CD14-positive monocyte (primary cell): ENCODE measurements around the gene PPARG. TPM values are rescaled to one million over a fixed set of nuclear protein-coding genes. Genes with fewer than 3 reads are reported as not detected.

ENCODE experiments used
- DNase-seq, 3 donors: peaks; one replicate each; pipeline ENCODE4 v3.0.0-alpha.2; 2011 to 2022
- H2AFZ ChIP-seq: 2 replicates; pipeline ENCODE4 v1.6.0; 2012; ENCODE audit warnings: mild to moderate bottlenecking, low read depth, low read length, inconsistent platforms; ENCODE audit not compliant: insufficient read depth, poor library complexity, severe bottlenecking
- H3K27ac ChIP-seq, 2 donors: 1 replicate in 1 of 2; 2 replicates in 1 of 2; pipeline ENCODE4 v1.5.1; 2012 to 2013; ENCODE audit warnings: low read length in 2 of 2, control low read depth in 1 of 2, inconsistent platforms in 1 of 2, low read depth in 1 of 2, mild to moderate bottlenecking in 1 of 2
- H3K27me3 ChIP-seq, 2 donors: one replicate each; pipeline versions ENCODE4 v1.6.0 to v1.6.1; 2011 to 2013; ENCODE audit warnings: low read length in 2 of 2; ENCODE audit not compliant: control insufficient read depth in 2 of 2, insufficient read depth in 2 of 2
- H3K36me3 ChIP-seq, 2 donors: replicated peaks in 1 of 2; 1 replicate in 1 of 2; 2 replicates in 1 of 2; pipeline versions ENCODE4 v1.5.1 to v1.6.1; 2012 to 2013; ENCODE audit warnings: low read length in 2 of 2, control low read depth in 1 of 2, inconsistent platforms in 1 of 2, mild to moderate bottlenecking in 1 of 2; ENCODE audit not compliant: insufficient read depth in 2 of 2, control insufficient read depth in 1 of 2
- H3K4me1 ChIP-seq, 2 donors: 1 replicate in 1 of 2; 2 replicates in 1 of 2; pipeline versions ENCODE4 v1.5.1 to v1.6.1; 2012 to 2013; ENCODE audit warnings: low read length in 2 of 2, control low read depth in 1 of 2, inconsistent platforms in 1 of 2, mild to moderate bottlenecking in 1 of 2, moderate library complexity in 1 of 2; ENCODE audit not compliant: insufficient read depth in 2 of 2, control insufficient read depth in 1 of 2
- H3K4me2 ChIP-seq: replicated peaks from 2 replicates; pipeline ENCODE3; 2012; ENCODE audit warnings: low read length, moderate library complexity, mild to moderate bottlenecking; ENCODE audit not compliant: poor library complexity, severe bottlenecking; ENCODE audit errors: extremely low read depth
- H3K4me3 ChIP-seq, 3 experiments: fragments of 200-600 bp in 1 of 3; sonication (generic) in 1 of 3; replicated peaks in 1 of 3; 1 replicate in 2 of 3; 2 replicates in 1 of 3; pipeline ENCODE4 v1.5.1; 2011 to 2013; ENCODE audit warnings: low read length in 3 of 3, mild to moderate bottlenecking in 3 of 3, control low read depth in 2 of 3, low read depth in 2 of 3, inconsistent platforms in 1 of 3, moderate library complexity in 1 of 3
- H3K79me2 ChIP-seq: 2 replicates; pipeline ENCODE4 v1.6.0; 2012; ENCODE audit warnings: mild to moderate bottlenecking, control low read depth, inconsistent platforms, low read length, moderate library complexity; ENCODE audit not compliant: insufficient read depth
- H3K9ac ChIP-seq: 2 replicates; pipeline ENCODE4 v1.6.0; 2017; ENCODE audit warnings: low read length, mild to moderate bottlenecking; ENCODE audit not compliant: insufficient read depth, poor library complexity, severe bottlenecking
- H3K9me3 ChIP-seq, 2 donors: replicated peaks in 1 of 2; 1 replicate in 1 of 2; 2 replicates in 1 of 2; pipeline versions ENCODE4 v1.5.1 to v1.6.1; 2012 to 2013; ENCODE audit warnings: low read length in 2 of 2, control low read depth in 1 of 2; ENCODE audit not compliant: control insufficient read depth in 1 of 2, insufficient read depth in 1 of 2
- H4K20me1 ChIP-seq: 2 replicates; pipeline ENCODE4 v1.6.0; 2012; ENCODE audit warnings: mild to moderate bottlenecking, low read length, control low read depth, moderate library complexity; ENCODE audit not compliant: insufficient read depth
- H3K27ac Mint-ChIP-seq, 7 donors: one replicate each; pipeline ENCODE4 v1.8.0; 2020; ENCODE audit warnings: mild to moderate bottlenecking in 7 of 7, mixed read lengths in 7 of 7, moderate library complexity in 6 of 7, inconsistent platforms in 2 of 7
- H3K27me3 Mint-ChIP-seq, 3 donors: one replicate each; pipeline ENCODE4 v1.8.0; 2021 to 2022; ENCODE audit warnings: low read depth in 3 of 3, mild to moderate bottlenecking in 3 of 3, mixed read lengths in 3 of 3, moderate library complexity in 3 of 3, inconsistent platforms in 1 of 3
- H3K36me3 Mint-ChIP-seq, 2 donors: one replicate each; pipeline ENCODE4 v1.8.0; 2020; ENCODE audit warnings: mixed read lengths in 2 of 2, inconsistent platforms in 1 of 2, mild to moderate bottlenecking in 1 of 2
- H3K4me1 Mint-ChIP-seq: one replicate; pipeline ENCODE4 v1.8.0; 2020; ENCODE audit warnings: mild to moderate bottlenecking, mixed read lengths
- H3K4me3 Mint-ChIP-seq, 2 donors: one replicate each; pipeline ENCODE4 v1.8.0; 2020; ENCODE audit warnings: mild to moderate bottlenecking in 2 of 2, mixed read lengths in 2 of 2, moderate library complexity in 1 of 2
- H3K9me3 Mint-ChIP-seq, 7 donors: one replicate each; pipeline ENCODE4 v1.8.0; 2020 to 2022; ENCODE audit warnings: mixed read lengths in 7 of 7, mild to moderate bottlenecking in 6 of 7, moderate library complexity in 6 of 7, inconsistent platforms in 2 of 7
- WGBS: methylation state at CpG from one replicate; pipeline ENCODE4 v1.1.5; 2013; ENCODE audit warnings: missing lambda C conversion rate; ENCODE audit not compliant: insufficient coverage; 5-methylcytosine and 5-hydroxymethylcytosine counted together
- intact Hi-C, 2 donors: fragments of 100-400 bp; cut with micrococcal nuclease; formaldehyde crosslinking; loops; one replicate each; pipeline versions ENCODE4 v1.15.0 to v1.15.1; 2023
- polyA plus RNA-seq, 3 donors: library from polyadenylated mRNA; depleted of rRNA in 1 of 3; unstranded in 2 of 3; stranded (reverse) in 1 of 3; fragments of 300-500 nt in 2 of 3; fragments of >200 nt in 1 of 3; fragmentation: Illumina TruSeq in 2 of 3; gene quantifications; 1 replicate in 2 of 3; 2 replicates in 1 of 3; pipeline ENCODE4 v1.2.3, GENCODE V29; 2012 to 2021
- TF ChIP-seq, protein P1 (sequence below): fragments of 200-600 bp; IDR thresholded peaks from one replicate; pipeline ENCODE4 v1.8.0; 2022; ENCODE audit warnings: antibody characterized with exemption, mild to moderate bottlenecking

Gene PPARG
- polyA plus RNA-seq, 3 donors: 0.56 to 2.0 (median 0.97) TPM

DNA sequence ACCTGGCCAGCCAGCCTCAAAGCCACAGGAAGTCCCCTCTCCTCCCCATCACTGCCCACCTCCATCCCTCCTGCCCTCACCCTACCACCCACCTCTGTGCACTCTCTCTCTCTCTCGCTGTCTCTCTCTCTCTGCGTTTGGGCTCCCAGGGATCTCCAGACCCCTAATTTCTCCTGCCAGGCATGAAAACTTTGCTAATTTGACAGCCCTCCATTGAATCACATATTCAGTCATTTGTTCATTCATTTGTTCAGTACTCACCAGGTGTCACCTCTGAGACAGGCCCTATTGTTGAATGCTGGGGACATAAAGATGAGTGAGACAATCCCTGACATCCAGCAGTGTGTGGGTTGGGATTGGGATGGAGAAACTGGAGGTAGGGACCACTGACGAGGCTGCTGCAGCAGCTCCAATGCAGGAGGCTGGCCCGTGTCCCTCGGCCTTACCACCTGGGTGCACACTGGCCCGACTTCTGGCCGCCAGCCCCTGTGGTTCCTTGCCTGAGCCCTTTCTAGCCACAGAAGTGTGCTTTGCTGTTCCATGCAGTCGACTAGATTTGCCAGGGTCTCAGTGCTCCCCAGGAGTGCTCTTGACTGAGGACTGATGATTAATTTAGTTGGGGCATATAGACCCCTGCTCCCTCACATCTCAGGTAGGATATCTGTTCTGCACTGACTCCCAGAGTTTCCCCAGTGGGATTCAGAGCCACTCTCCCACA lies 156.8 kb downstream of the PPARG start:
- no peak for DNase-seq
- Mint-ChIP-seq H3K27me3 (peaks cover 2 to 12% (median 8%) of the 10 kb centered on the region in 3 donors), H3K27ac (peak overlapping the region in 1 of 7 donors; percentile 44), H3K9me3 (peaks cover 0 to 9% (median 4%) of the 10 kb centered on the region in 7 donors), H3K36me3 (no peaks in the 10 kb centered on the region), H3K4me3 (no peak overlapping the region), H3K4me1 (peaks cover 5% of the 10 kb centered on the region)
- H3K9me3 ChIP-seq: peaks cover 0 to 6% of the 10 kb centered on the region in 2 donors
- no peak overlapping the region for H2AFZ ChIP-seq
- H3K4me3 ChIP-seq: no peak overlapping the region
- H4K20me1 ChIP-seq: no peaks in the 10 kb centered on the region
- WGBS: 97% methylated on average over 7 of the region's 8 CpGs
- peaks cover 0 to 4% of the 10 kb centered on the region in 2 donors for H3K4me1 ChIP-seq
- H3K27me3 ChIP-seq: peaks cover 0 to 3% of the 10 kb centered on the region in 2 donors
- no peaks in the 10 kb centered on the region for H3K36me3 ChIP-seq
- no peak overlapping the region for H3K9ac ChIP-seq
- H3K79me2 ChIP-seq: no peaks in the 10 kb centered on the region
- no peak overlapping the region for H3K27ac ChIP-seq
- intact Hi-C loops: no loop called here
- no peak overlapping the region for H3K4me2 ChIP-seq
- TF ChIP-seq, protein P1, sequence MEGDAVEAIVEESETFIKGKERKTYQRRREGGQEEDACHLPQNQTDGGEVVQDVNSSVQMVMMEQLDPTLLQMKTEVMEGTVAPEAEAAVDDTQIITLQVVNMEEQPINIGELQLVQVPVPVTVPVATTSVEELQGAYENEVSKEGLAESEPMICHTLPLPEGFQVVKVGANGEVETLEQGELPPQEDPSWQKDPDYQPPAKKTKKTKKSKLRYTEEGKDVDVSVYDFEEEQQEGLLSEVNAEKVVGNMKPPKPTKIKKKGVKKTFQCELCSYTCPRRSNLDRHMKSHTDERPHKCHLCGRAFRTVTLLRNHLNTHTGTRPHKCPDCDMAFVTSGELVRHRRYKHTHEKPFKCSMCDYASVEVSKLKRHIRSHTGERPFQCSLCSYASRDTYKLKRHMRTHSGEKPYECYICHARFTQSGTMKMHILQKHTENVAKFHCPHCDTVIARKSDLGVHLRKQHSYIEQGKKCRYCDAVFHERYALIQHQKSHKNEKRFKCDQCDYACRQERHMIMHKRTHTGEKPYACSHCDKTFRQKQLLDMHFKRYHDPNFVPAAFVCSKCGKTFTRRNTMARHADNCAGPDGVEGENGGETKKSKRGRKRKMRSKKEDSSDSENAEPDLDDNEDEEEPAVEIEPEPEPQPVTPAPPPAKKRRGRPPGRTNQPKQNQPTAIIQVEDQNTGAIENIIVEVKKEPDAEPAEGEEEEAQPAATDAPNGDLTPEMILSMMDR: no peak

DNA sequence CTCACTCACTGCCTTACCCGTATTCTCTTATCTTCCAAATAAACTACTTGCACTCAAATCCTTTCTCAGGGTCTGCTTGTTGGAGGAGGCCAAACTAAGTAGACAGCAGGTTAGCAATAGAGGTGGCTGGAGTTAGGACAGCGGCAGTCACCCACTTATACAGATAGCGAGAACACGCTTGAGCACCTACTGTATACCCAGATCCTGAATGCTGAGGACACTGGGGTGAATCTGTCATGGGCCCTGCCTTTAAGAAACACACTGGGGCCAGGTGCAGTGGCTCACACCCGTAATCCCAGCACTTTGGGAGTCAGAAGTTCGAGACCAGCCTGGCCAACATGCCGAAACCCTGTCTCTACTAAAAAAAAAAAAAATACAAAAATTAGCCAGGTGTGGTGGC lies 157.4 kb downstream of the PPARG start:
- Histone ChIP-seq H3K27me3 (peaks cover 0 to 3% of the 10 kb centered on the region in 2 donors), H3K4me3 (no peak overlapping the region), H3K79me2 (no peaks in the 10 kb centered on the region), H3K9ac (no peak overlapping the region), H4K20me1 (no peaks in the 10 kb centered on the region), H3K4me1 (peaks cover 3 to 10% of the 10 kb centered on the region in 2 donors), H3K36me3 (no peaks in the 10 kb centered on the region), H2AFZ (no peak overlapping the region), H3K9me3 (peaks cover 0 to 6% of the 10 kb centered on the region in 2 donors), H3K27ac (no peak overlapping the region), H3K4me2 (no peak overlapping the region)
- WGBS: 100% methylated on average over 4 of the region's 7 CpGs
- TF ChIP-seq, protein P1: no peak
- Mint-ChIP-seq H3K4me3 (no peak overlapping the region), H3K9me3 (peaks cover 0 to 9% (median 4%) of the 10 kb centered on the region in 7 donors), H3K4me1 (peaks cover 11% of the 10 kb centered on the region), H3K36me3 (no peaks in the 10 kb centered on the region), H3K27me3 (peaks cover 2 to 12% (median 8%) of the 10 kb centered on the region in 3 donors), H3K27ac (no peak overlapping the region)
- DNase-seq: no peak
- intact Hi-C loops: no loop called here
